Type B pancreatic cell (in vitro differentiated cells): ENCODE measurements around the gene ITGAE. TPM values are rescaled to one million over a fixed set of nuclear protein-coding genes. Genes with fewer than 3 reads are reported as not detected.

ENCODE experiments used
- DNase-seq: peaks from one replicate; pipeline ENCODE4 v3.0.0; 2021; ENCODE audit warnings: mixed read lengths; ENCODE audit not compliant: unreplicated experiment; ENCODE audit errors: extremely low spot score
- H3K27ac Mint-ChIP-seq: 2 replicates; pipeline ENCODE4 v1.8.0; 2021; ENCODE audit warnings: mild to moderate bottlenecking, mixed read lengths
- H3K27me3 Mint-ChIP-seq: 2 replicates; pipeline ENCODE4 v1.8.0; 2021; ENCODE audit warnings: mixed read lengths
- H3K36me3 Mint-ChIP-seq: 2 replicates; pipeline ENCODE4 v1.8.0; 2021; ENCODE audit warnings: mixed read lengths
- H3K4me1 Mint-ChIP-seq: one replicate; pipeline ENCODE4 v1.8.0; 2021; ENCODE audit warnings: mixed read lengths; ENCODE audit not compliant: unreplicated experiment
- H3K4me3 Mint-ChIP-seq: 2 replicates; pipeline ENCODE4 v1.8.0; 2021; ENCODE audit warnings: mild to moderate bottlenecking, mixed read lengths
- H3K9me3 Mint-ChIP-seq: 2 replicates; pipeline ENCODE4 v1.8.0; 2021; ENCODE audit warnings: mixed read lengths
- total RNA-seq: library from RNA; stranded (reverse); gene quantifications from 2 replicates; pipeline ENCODE4 v1.2.1, GENCODE V29; 2021; ENCODE audit warnings: low replicate concordance
- TF ChIP-seq, protein P1 (sequence below): fragments of 200-600 bp; sonication (generic); conservative IDR thresholded peaks from 2 replicates; pipeline ENCODE4 v1.5.0; 2021; ENCODE audit warnings: antibody characterized with exemption, mild to moderate bottlenecking

ITGAE gene
- total RNA-seq, 1 donor from 2014 or later: 28.8 TPM

DNA sequence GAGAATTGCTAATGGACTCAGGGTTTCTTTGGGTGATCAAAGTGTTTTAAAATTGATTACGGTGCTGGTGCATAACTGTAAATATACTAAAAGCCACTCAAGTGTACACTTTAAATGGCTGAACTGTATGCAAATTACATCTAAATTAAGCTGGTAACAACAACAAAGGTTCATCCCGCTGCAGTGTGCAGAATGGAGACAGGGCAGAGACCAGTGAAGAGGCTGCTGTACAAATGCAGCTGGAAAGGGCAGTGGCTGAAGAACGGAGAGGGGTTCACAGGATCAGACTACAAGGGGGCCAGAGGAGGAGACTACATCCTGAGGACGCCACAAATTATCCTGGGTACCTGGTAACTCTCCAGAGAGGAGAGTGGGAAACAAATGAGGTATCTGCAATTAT, 9.0 kb upstream of the ITGAE start:
- Mint-ChIP-seq H3K27ac (no peak overlapping the region), H3K4me1 (no peaks in the 10 kb centered on the region), H3K36me3 (peaks cover 25% of the 10 kb centered on the region), H3K9me3 (no peaks in the 10 kb centered on the region), H3K27me3 (no peaks in the 10 kb centered on the region), H3K4me3 (no peak overlapping the region)
- TF ChIP-seq, protein P1, sequence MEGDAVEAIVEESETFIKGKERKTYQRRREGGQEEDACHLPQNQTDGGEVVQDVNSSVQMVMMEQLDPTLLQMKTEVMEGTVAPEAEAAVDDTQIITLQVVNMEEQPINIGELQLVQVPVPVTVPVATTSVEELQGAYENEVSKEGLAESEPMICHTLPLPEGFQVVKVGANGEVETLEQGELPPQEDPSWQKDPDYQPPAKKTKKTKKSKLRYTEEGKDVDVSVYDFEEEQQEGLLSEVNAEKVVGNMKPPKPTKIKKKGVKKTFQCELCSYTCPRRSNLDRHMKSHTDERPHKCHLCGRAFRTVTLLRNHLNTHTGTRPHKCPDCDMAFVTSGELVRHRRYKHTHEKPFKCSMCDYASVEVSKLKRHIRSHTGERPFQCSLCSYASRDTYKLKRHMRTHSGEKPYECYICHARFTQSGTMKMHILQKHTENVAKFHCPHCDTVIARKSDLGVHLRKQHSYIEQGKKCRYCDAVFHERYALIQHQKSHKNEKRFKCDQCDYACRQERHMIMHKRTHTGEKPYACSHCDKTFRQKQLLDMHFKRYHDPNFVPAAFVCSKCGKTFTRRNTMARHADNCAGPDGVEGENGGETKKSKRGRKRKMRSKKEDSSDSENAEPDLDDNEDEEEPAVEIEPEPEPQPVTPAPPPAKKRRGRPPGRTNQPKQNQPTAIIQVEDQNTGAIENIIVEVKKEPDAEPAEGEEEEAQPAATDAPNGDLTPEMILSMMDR: no peak
- DNase-seq: no peak

DNA sequence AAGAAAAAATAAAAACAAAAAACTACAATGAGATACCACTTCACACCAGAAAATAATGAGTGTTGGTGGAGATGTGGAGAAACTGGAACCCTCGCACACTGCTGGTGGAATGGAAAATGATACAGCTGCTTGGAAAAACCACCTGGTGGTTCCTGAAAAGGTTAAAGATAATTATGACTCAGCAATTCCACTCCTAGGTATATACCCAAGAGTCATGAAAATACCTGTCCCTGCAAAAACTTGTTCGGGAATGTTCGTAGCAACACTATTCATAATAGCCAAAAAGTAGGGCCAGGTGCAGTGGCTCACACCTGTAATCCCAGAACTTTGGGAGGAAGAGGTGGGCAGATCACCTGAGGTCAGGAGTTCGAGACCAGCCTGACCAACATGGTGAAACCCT, 8.1 kb upstream of the ITGAE start:
- Mint-ChIP-seq H3K36me3 (peaks cover 24% of the 10 kb centered on the region), H3K27ac (no peak overlapping the region), H3K9me3 (no peaks in the 10 kb centered on the region), H3K4me3 (no peak overlapping the region), H3K27me3 (no peaks in the 10 kb centered on the region), H3K4me1 (no peaks in the 10 kb centered on the region)
- DNase-seq: no peak
- TF ChIP-seq, protein P1: no peak

DNA sequence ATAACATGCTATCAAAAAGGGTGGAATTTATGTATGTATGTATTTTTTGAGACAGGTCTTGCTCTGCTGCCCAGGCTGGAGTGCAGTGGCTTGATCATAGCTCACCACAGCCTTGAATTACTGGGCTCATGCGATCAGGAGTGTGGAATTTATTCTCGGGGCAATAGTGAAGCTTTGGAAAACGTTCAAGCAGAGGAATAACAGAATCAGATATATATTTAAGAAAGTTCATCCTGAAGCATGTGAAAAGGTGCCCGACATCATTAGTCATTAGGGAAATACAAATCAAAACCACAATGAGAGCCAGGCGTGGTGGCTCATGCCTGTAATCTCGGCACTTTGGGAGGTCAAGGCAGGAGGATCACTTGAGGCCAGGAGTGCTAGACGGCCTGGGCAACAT, 7.7 kb upstream of the ITGAE start:
- no peak overlapping the region for H3K27ac Mint-ChIP-seq
- TF ChIP-seq, protein P1: no peak
- no peaks in the 10 kb centered on the region for H3K27me3 Mint-ChIP-seq
- no peaks in the 10 kb centered on the region for H3K9me3 Mint-ChIP-seq
- H3K36me3 Mint-ChIP-seq: peaks cover 24% of the 10 kb centered on the region
- H3K4me1 Mint-ChIP-seq: no peaks in the 10 kb centered on the region
- no peak for DNase-seq
- no peak overlapping the region for H3K4me3 Mint-ChIP-seq

DNA sequence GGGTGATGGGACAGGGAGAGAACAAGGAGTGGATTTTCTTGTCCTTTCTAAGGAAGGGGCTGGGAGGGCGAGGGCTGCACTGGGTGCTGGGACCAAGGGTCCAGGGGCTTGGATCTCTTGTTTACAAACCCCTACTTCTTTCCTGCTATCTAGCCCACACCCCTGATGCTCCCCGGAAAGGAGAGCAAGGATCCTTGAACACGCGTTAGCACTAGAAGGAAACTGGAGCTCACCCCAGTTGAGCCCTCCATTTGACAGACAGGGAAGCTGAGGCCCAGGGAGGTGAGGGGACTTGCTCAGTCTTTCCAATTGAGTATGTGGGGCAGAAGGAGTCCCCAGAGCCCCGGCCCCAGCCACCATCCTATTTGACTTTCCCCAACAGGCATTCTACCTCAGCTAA, 4.6 kb upstream of the ITGAE start:
- no peak overlapping the region for H3K27ac Mint-ChIP-seq
- H3K9me3 Mint-ChIP-seq: no peaks in the 10 kb centered on the region
- no peaks in the 10 kb centered on the region for H3K4me1 Mint-ChIP-seq
- H3K36me3 Mint-ChIP-seq: peaks cover 12% of the 10 kb centered on the region
- no peaks in the 10 kb centered on the region for H3K27me3 Mint-ChIP-seq
- no peak overlapping the region for H3K4me3 Mint-ChIP-seq
- DNase-seq: no peak
- TF ChIP-seq, protein P1: no peak

DNA sequence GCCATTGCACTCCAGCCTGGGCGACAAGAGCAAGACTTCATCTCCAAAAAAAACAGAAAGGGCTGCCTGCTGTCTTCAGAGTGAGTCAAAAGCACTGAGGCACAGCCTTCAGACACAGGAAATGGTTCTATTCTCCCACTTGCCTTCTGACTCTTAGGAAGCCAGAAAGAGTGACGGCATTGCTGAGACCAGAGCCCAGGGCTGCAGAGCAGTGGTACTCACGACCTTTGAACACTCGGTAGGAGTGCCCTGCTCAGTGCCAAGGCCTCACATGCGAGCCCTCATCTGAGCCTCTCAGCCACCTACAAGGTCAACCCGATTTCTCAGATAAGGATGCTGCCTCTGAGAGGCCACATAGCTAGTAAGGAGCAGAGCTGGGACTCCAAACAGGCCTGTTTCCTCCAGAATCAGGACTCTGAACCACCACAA, 3.5 kb upstream of the ITGAE start:
- Mint-ChIP-seq H3K4me3 (no peak overlapping the region), H3K27me3 (no peaks in the 10 kb centered on the region), H3K9me3 (no peaks in the 10 kb centered on the region), H3K36me3 (peaks cover 9% of the 10 kb centered on the region), H3K27ac (no peak overlapping the region), H3K4me1 (no peaks in the 10 kb centered on the region)
- TF ChIP-seq, protein P1: no peak
- no peak for DNase-seq

DNA sequence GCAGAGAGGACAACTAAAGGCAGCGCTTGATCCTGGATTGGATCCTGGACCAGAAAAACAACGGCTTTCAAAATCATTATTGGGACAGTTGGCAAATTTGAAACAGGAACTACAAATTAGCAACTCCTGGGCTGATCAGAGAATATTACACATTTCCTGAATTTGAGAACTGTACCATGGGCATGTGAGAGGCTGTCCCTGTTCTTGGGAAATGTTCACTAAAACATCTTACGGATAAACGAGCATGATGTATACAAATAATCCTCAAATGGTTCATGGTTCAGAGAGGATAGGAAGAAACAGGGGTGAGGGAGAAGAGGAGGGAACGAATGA, 2.3 kb upstream of the ITGAE start:
- no peaks in the 10 kb centered on the region for H3K27me3 Mint-ChIP-seq
- no peaks in the 10 kb centered on the region for H3K4me1 Mint-ChIP-seq
- no peak overlapping the region for H3K27ac Mint-ChIP-seq
- no peaks in the 10 kb centered on the region for H3K9me3 Mint-ChIP-seq
- H3K4me3 Mint-ChIP-seq: no peak overlapping the region
- TF ChIP-seq, protein P1: no peak
- no peak for DNase-seq
- peaks cover 4% of the 10 kb centered on the region for H3K36me3 Mint-ChIP-seq
